Measurements from ENCODE around the gene MAGI2.

MAGI2 gene

GRCh38 chr7:79361214-79361613, 92.3 kb downstream of the MAGI2 start:
- no peak for DNase-seq

GRCh38 chr7:79359827-79360226, 93.6 kb downstream of the MAGI2 start:
- DNase-seq = no peak

DNA sequence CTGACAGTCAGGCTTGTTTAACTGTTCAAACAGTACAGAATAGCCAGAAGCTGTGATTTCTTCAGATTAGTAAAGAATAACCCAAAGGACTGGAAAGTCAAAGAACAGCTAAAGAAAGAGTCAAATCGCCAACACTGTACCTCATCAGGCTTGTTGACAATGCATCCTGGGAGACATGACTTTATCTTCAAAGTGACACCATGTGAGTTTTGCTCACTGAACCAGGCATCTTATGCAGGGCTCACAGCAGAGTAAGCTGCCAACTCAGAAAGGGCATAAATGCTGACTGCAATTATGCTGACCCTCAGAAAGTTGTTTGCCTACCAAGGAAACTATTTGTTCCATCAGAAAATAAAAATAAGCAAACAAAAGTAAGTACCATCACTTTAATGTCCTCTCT, 96.4 kb downstream of the MAGI2 start:
- DNase-seq = no peak

DNA sequence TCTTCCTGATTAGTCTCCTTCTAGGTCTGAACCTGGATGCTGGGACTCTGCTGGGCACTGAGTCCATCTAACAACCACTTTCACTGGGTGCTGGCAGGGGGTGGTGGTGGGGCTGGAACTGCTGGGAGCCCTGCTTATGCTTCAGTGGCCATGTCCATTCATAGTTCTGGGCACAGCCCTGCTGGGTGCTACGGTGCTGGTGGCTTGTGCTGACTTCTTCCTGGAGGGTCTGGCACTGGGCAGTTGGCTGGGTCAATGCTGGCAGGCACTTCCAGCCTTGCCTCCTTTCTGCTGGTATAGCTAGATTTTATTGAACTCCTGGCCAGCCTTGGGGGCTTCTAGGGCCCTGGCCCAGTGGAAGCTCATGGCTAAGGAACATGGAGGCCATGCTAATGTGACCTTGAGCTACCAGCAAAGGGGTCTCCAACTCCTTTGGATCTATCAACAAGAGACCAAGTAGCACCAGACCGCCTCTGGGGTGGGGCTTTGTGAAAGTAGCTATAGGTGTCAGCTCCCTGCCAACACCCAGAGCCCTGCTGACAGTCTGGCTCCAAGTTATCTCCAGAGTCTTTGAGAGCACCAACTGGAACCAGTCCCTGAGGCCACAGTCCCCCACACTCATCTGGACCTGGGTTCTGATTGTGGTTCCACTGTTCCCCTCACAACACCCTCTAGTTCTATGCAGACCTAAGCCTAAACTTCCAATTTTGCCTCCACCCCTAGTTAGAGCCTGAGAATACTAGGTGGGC, 99.6 kb downstream of the MAGI2 start:
- no peak for DNase-seq

GRCh38 chr7:79352323-79352722, 101.1 kb downstream of the MAGI2 start:
- no peak for DNase-seq

- no peak for DNase-seq
Observed at GRCh38 chr7:79347351-79347750, 106.1 kb downstream of the MAGI2 start.

DNA sequence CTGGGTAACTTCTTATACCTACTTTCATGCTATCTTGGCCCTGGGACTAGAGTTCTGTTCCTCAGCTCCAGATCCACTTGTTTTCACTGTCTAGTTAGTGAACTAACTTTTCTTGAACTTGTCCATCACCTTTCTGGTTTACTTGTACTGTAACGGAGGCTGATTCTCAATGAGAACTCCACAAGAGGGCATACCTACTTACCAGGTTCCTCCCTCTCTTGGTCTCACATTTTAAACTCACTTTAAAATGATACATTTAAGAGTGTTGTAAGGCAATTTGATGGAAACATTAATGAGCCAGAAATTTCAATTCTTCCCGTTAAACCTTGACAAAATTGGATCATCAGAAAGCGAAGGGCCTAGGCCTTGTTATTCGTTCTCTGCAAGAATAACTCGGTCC, 111.6 kb downstream of the MAGI2 start:
- no peak for DNase-seq

DNA sequence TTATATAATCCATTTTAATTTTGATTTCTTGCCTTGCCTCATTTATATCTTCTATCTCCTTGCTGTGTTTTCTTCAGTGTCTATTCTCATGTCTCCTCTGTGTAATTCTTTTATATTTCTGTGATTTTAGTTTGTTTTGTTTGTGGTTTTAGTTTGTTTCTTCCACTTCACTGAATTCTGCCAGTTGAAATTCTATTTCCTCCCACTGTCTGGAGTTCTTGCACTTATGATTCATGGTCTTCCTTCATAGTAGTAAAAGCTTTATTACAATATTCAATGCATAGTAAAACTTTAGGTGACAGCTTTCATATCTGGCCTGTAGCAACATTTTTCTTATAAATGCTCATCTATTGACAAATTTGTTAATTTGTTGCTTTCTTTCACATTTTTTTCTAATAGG, 113.3 kb downstream of the MAGI2 start:
- no peak for DNase-seq

DNA sequence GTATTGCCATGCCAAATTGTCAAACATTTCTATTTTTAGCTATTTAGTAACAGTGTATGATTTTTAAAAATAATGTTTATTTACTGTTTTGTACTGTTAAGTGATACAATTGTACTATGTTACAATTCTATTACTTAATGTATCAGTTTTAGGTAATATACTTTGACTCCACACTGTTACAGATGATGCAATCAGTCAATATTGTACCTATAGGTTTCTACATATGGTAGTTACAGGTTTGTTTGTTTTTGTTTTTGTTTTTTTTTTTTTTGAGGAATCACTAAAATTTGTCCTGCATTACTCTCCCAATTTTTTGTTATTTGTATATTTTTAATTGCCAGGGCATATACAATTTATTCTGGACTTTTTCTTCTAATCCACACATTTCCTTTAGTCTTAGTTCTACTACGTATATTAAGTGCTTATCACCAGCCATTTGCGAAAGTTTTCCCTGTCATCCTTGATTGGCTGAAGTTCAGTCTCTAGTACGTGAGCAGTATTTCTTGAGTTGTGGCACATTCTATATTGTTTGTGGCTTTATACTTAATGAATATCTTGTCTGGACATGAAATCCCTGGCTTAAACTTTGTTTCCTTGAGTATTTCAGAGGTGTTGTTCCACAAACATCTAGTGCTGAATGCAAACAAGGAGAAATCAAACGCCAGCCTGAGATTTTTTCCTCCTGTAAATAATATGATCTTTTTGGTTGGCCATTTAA, 114.1 kb downstream of the MAGI2 start:
- DNase-seq = no peak

GRCh38 chr7:79337717-79338116, 115.8 kb downstream of the MAGI2 start:
- DNase-seq = no peak

- DNase-seq = no peak
Observed at GRCh38 chr7:79334841-79335240, 118.6 kb downstream of the MAGI2 start.

DNA sequence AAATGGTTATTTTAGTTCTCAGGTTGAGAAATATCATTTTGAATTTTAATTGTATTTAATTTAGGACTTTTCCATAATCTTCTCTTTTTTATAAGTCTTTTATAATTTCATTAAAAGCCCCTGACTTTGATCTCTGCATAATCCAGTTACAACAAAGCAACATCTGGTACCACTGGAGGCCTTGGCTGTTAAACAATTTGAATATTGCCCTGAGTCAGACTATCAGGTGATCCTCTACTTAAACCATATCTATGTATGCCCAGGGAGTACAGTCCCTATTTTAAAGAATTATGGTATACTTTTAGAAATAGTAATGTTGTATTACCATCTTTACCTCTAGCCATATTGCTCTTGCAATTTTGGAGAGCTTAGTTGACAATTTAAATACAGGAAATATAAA, 119.1 kb downstream of the MAGI2 start:
- no peak for DNase-seq

DNA sequence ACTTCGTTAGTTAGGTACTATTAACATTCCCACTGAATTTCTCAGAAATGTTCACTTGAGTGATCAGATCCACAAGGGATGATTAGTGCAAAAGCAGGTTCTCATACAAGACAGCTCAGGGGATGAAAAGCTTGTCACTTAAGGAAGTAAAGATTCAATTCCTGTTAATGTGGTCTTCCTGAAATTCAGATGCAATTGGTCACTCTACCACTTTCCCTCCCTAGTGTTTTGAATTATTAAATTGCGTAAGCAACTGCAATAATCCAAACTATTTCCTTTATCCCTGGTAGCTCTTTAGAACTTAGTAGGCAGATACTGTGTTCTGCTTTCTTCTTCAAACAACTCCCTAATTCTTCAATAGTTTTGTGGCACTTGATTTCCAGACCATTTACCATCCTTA, 121.4 kb downstream of the MAGI2 start:
- no peak for DNase-seq

DNA sequence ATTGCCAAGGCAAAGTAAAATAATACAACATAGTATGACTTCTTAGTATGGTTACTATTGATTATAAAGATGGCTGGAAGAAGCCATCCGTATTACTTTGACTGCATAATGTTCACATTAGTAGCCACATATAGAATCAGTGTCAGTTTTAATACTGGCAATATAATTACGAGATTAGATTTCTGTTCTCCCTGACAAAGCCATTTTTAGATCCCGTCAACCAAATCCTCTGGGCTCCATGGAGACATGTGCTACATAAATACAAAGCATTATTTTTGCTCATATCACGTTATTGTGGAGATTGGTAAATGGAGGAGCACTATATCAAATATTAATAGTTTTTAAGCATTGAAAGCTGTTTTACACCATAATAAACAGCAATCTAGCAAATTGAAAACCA, 124.0 kb downstream of the MAGI2 start:
- no peak for DNase-seq

GRCh38 chr7:79320741-79321473, 132.6 kb downstream of the MAGI2 start:
- no peak for DNase-seq

- no peak for DNase-seq
Observed at GRCh38 chr7:79319369-79319768, 134.1 kb downstream of the MAGI2 start.

- no peak for DNase-seq
Observed at GRCh38 chr7:79317728-79318127, 135.7 kb downstream of the MAGI2 start.

DNA sequence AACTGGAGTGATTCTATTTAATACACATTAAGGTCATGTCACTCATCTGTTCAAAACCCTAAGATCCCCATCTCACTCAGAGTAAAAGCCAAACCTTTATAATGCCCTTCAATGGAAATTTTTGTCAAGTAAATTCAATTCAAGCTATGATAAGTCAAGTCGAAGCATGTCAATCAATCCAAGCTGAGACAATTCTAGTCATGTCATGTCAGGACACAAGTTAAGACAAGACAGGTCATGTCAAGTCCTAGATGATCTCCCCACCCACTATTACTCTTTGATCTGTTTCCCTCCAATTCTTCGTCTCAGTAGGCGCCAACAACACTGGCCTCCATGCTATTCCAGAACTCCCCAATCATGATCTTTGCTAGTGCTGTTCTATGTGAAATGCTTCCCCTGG, 141.4 kb downstream of the MAGI2 start:
- no peak for DNase-seq

GRCh38 chr7:79308192-79308591, 145.3 kb downstream of the MAGI2 start:
- DNase-seq = no peak

- DNase-seq = no peak
Observed at GRCh38 chr7:79307376-79307775, 146.1 kb downstream of the MAGI2 start.

- DNase-seq = no peak
Observed at GRCh38 chr7:79304711-79305110, 148.8 kb downstream of the MAGI2 start.

DNA sequence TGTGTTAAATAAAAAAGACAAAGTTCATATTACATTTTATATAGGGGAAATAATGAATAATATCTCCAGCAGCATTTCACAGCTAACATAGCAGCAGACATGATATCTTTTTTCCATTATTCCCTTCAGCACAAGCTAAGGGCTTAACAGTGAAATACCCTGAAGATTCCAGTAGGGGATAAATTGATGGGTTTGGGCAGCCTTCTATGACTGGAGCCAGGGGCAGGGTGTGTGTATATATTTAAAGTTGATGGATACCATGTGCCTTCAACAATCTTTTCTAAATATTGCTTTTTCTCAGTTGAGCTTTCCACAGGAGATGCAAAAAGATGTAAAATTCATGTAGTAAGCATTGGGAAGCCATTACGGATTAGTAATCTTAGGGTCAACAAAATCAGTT, 151.2 kb downstream of the MAGI2 start:
- DNase-seq = no peak

GRCh38 chr7:79301419-79301818, 152.0 kb downstream of the MAGI2 start:
- DNase-seq = no peak

- no peak for DNase-seq
Observed at GRCh38 chr7:79300573-79300972, 152.9 kb downstream of the MAGI2 start.
